GM23338 (cell line): ENCODE results near the gene ISG20. TPM values are rescaled to one million over a fixed set of nuclear protein-coding genes. Genes with fewer than 3 reads are reported as not detected.

Source experiments
- ATAC-seq: fragments of 200-7000 bp; cut with Tn5 transposase; 3 replicates; pipeline ENCODE4 v1.9.1; 2020
- DNase-seq: peaks from one replicate; pipeline ENCODE4 v3.0.0-alpha.2; 2015; ENCODE audit warnings: low spot score
- H2AFZ ChIP-seq: fragments of 200-600 bp; sonication (generic); 2 replicates; pipeline ENCODE4 v1.8.0; 2016; ENCODE audit warnings: antibody characterized with exemption, mild to moderate bottlenecking, moderate library complexity
- H3F3A ChIP-seq: fragments of 200-600 bp; sonication (generic); replicated peaks from 2 replicates; pipeline ENCODE4 v1.8.0; 2017; ENCODE audit warnings: antibody characterized with exemption, mixed run types, low read depth
- H3K27ac ChIP-seq: fragments of 200-600 bp; sonication (generic); 2 replicates; pipeline ENCODE4 v1.6.1; 2016; ENCODE audit warnings: low read depth
- H3K27me3 ChIP-seq: fragments of 200-600 bp; sonication (generic); 2 replicates; pipeline ENCODE4 v1.8.0; 2016; ENCODE audit warnings: mild to moderate bottlenecking, mixed run types, moderate library complexity; ENCODE audit not compliant: insufficient read depth
- H3K36me3 ChIP-seq: fragments of 200-600 bp; sonication (generic); 2 replicates; pipeline ENCODE4 v1.8.0; 2016; ENCODE audit warnings: mild to moderate bottlenecking; ENCODE audit not compliant: insufficient read depth
- H3K4me1 ChIP-seq: fragments of 200-600 bp; sonication (generic); 2 replicates; pipeline ENCODE4 v1.8.0; 2016; ENCODE audit warnings: mild to moderate bottlenecking, moderate library complexity; ENCODE audit not compliant: insufficient read depth
- H3K4me2 ChIP-seq: fragments of 200-600 bp; sonication (generic); 2 replicates; pipeline ENCODE4 v1.7.1; 2017; ENCODE audit warnings: mixed run types
- H3K4me3 ChIP-seq: fragments of 200-600 bp; sonication (generic); 2 replicates; pipeline ENCODE4 v1.6.1; 2016; ENCODE audit warnings: mixed run types
- H3K79me2 ChIP-seq: fragments of 200-600 bp; sonication (generic); replicated peaks from 2 replicates; pipeline ENCODE4 v1.8.0; 2017; ENCODE audit warnings: mild to moderate bottlenecking; ENCODE audit not compliant: insufficient read depth
- H3K9me2 ChIP-seq: fragments of 200-600 bp; sonication (generic); 2 replicates; pipeline ENCODE4 v1.8.0; 2017; ENCODE audit not compliant: insufficient read depth
- H4K20me1 ChIP-seq: fragments of 200-600 bp; sonication (generic); replicated peaks from 2 replicates; pipeline ENCODE4 v1.8.0; 2017; ENCODE audit warnings: mild to moderate bottlenecking; ENCODE audit not compliant: insufficient read depth
- H3K27ac Mint-ChIP-seq: 2 replicates; pipeline ENCODE4 v1.8.0; 2020; ENCODE audit warnings: inconsistent platforms, mild to moderate bottlenecking, moderate library complexity, mixed read lengths
- H3K27me3 Mint-ChIP-seq: 3 replicates; pipeline ENCODE4 v1.8.0; 2022; ENCODE audit warnings: low read depth, mild to moderate bottlenecking, moderate library complexity, mixed read lengths, inconsistent platforms; ENCODE audit not compliant: insufficient read depth, poor library complexity
- H3K36me3 Mint-ChIP-seq: 3 replicates; pipeline ENCODE4 v1.8.0; 2021; ENCODE audit warnings: low read depth, mild to moderate bottlenecking, inconsistent platforms, moderate library complexity, mixed read lengths
- H3K4me1 Mint-ChIP-seq: 3 replicates; pipeline ENCODE4 v1.8.0; 2020; ENCODE audit warnings: mild to moderate bottlenecking, inconsistent platforms, mixed read lengths
- H3K4me3 Mint-ChIP-seq: 3 replicates; pipeline ENCODE4 v1.8.0; 2021; ENCODE audit warnings: moderate library complexity, mild to moderate bottlenecking, inconsistent platforms, mixed read lengths
- H3K9me3 Mint-ChIP-seq: 3 replicates; pipeline ENCODE4 v1.8.0; 2020; ENCODE audit warnings: moderate library complexity, mild to moderate bottlenecking, inconsistent platforms, mixed read lengths
- CTCF ChIP-seq, 2 experiments: fragments of 200-600 bp in 1 of 2; sonication (generic) in 1 of 2; conservative IDR thresholded peaks; 2 replicates each; pipeline versions ENCODE4 v1.5.1 to v1.6.1; 2016 to 2017; ENCODE audit warnings: antibody characterized with exemption in 2 of 2, low read depth in 2 of 2, mild to moderate bottlenecking in 2 of 2, moderate library complexity in 1 of 2
- EZH2phosphoT487 ChIP-seq: fragments of 200-600 bp; sonication (generic); IDR thresholded peaks from one replicate; pipeline ENCODE4 v1.8.1; 2018; ENCODE audit warnings: antibody characterized with exemption; ENCODE audit not compliant: unreplicated experiment
- JUNB ChIP-seq: IDR thresholded peaks from one replicate; pipeline ENCODE4 v1.6.1; 2016; ENCODE audit warnings: antibody characterized with exemption; ENCODE audit not compliant: unreplicated experiment
- NANOG ChIP-seq: IDR thresholded peaks from 2 replicates; pipeline ENCODE4 v1.6.1; 2016; ENCODE audit warnings: antibody characterized with exemption, borderline replicate concordance
- POLR2AphosphoS5 ChIP-seq: IDR thresholded peaks from 2 replicates; pipeline ENCODE4 v1.6.1; 2016; ENCODE audit warnings: antibody characterized with exemption, low read depth
- STAT1 ChIP-seq: IDR thresholded peaks from one replicate; pipeline ENCODE4 v1.6.1; 2016; ENCODE audit warnings: antibody characterized with exemption; ENCODE audit not compliant: unreplicated experiment
- ZNF114 ChIP-seq: fragments of 250-450 bp; sonication (Bioruptor Pico); IDR thresholded peaks from 2 replicates; pipeline ENCODE4 v1.5.0; 2020; ENCODE audit warnings: mild to moderate bottlenecking, moderate library complexity
- ZNF331 ChIP-seq: fragments of 250-450 bp; sonication (Bioruptor Pico); IDR thresholded peaks from 2 replicates; pipeline ENCODE4 v1.5.0; 2020; ENCODE audit warnings: low read depth, mild to moderate bottlenecking, moderate library complexity
- ZNF462 ChIP-seq: fragments of 250-450 bp; sonication (Bioruptor Pico); IDR thresholded peaks from 2 replicates; pipeline ENCODE4 v1.5.0; 2020; ENCODE audit warnings: mild to moderate bottlenecking, moderate library complexity
- polyA plus RNA-seq: library from polyadenylated mRNA; unstranded; fragments of >200 nt; fragmentation: Nextera tagmentation; extraction: Ambion mirVana; gene quantifications from 2 replicates; pipeline ENCODE4 v1.2.1, GENCODE V29; 2016
- total RNA-seq: library from RNA; depleted of rRNA; stranded (reverse); fragments of >200 nt; shearing (Covaris generic); gene quantifications from 2 replicates; pipeline ENCODE4 v1.2.3, GENCODE V29; 2014

Gene ISG20
- total and polyA plus RNA-seq, 2 experiments from 2014 or later = 3.2 to 3.7 TPM

DNA sequence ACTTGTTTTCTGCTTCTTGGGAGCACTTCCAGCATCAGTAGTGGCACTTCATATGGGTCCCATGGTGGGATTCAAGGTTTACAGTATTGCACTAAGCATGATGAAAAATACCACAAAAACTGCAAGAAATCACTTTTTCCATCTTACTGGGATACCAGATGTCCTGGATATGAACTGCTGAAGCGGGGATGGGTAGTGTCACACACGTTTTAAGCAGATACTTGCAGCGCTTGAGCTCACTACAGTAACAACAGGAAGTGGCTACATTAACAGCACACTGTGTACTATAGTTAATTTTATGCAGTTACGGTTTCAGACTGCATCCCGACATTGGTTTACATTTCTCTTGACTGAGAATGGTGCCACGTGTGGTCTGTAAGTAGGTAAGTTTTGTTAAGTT lies 3.5 kb upstream of the ISG20 start (continued):
- TF ChIP-seq CTCF (conservative IDR thresholded peaks at IDR 0.05; ENCODE audit: low read depth in 2 of 2) (no peak), EZH2phosphoT487 (no peak), ZNF114 (CRISPR knock-in tag) (no peak), STAT1 (no peak), NANOG (no peak), ZNF462 (CRISPR knock-in tag) (no peak), POLR2AphosphoS5 (no peak; the same call in 1 of the 2 replicates), ZNF331 (no peak), JUNB (no peak)

- peak overlapping the region; percentile 87 for H3K27ac ChIP-seq
- TF ChIP-seq ZNF331 (no peak), POLR2AphosphoS5 (peak; percentile 41; the same call in 1 of the 2 replicates)
Observed at GRCh38 chr15:88636050-88636449, 2.8 kb upstream of the ISG20 start.

More at GRCh38 chr15:88636050-88636449, 2.8 kb upstream of the ISG20 start:
- Mint-ChIP-seq H3K4me3 (no peak overlapping the region), H3K36me3 (peaks cover 38% of the 10 kb centered on the region), H3K27ac (peak overlapping the region; percentile 87), H3K9me3 (no peaks in the 10 kb centered on the region), H3K4me1 (peaks cover 44% of the 10 kb centered on the region), H3K27me3 (peaks cover 15% of the 10 kb centered on the region)
- peaks cover 31% of the 10 kb centered on the region for H3K4me1 ChIP-seq
- H3K36me3 ChIP-seq = peaks cover 7% of the 10 kb centered on the region; the same call in 1 of the 2 replicates
- ATAC-seq (peak; percentile 9), DNase-seq (peak; percentile 68)
- H3K27me3 ChIP-seq = no peaks in the 10 kb centered on the region
- no peak overlapping the region for H3K4me3 ChIP-seq
- peak overlapping the region; percentile 15; the same call in 1 of the 2 replicates for H3K4me2 ChIP-seq
- H4K20me1 ChIP-seq = peaks cover 27% of the 10 kb centered on the region
- H3K9me2 ChIP-seq = no peaks in the 10 kb centered on the region
- H3F3A ChIP-seq = peaks cover 41% of the 10 kb centered on the region
- no peak overlapping the region for H2AFZ ChIP-seq
- H3K79me2 ChIP-seq = no peaks in the 10 kb centered on the region
